ENCODE measurements around the gene TRDMT1.

TRDMT1 gene

DNA sequence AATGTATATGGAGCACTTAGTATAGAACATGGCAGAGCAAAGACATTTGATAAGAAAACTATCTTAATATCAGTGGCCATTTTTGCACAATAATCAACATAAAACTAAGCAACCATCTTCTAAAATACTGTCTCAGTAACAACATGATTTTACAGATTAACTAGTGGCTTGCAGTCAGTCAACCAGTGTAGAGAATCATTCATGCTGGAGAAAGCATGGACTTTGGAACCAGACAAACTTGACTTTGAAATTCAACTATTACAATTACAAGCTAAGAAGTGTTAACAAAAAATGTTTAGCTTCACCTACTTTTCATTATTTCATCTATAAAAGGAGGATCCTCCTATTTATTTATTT is 99.6 kb downstream of the TRDMT1 start:
- H3K36me3 Mint-ChIP-seq (ENCODE audit: low read depth): peaks cover 3% of the 10 kb centered on the region
- no peaks in the 10 kb centered on the region for H3K4me1 Mint-ChIP-seq
- TF ChIP-seq, protein P1, sequence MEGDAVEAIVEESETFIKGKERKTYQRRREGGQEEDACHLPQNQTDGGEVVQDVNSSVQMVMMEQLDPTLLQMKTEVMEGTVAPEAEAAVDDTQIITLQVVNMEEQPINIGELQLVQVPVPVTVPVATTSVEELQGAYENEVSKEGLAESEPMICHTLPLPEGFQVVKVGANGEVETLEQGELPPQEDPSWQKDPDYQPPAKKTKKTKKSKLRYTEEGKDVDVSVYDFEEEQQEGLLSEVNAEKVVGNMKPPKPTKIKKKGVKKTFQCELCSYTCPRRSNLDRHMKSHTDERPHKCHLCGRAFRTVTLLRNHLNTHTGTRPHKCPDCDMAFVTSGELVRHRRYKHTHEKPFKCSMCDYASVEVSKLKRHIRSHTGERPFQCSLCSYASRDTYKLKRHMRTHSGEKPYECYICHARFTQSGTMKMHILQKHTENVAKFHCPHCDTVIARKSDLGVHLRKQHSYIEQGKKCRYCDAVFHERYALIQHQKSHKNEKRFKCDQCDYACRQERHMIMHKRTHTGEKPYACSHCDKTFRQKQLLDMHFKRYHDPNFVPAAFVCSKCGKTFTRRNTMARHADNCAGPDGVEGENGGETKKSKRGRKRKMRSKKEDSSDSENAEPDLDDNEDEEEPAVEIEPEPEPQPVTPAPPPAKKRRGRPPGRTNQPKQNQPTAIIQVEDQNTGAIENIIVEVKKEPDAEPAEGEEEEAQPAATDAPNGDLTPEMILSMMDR (IDR thresholded peaks at IDR 0.05): no peak
- no peak overlapping the region for H3K4me3 Mint-ChIP-seq
- peaks cover 4% of the 10 kb centered on the region for H3K27me3 Mint-ChIP-seq (ENCODE audit: low read depth, poor library complexity)
- no peak overlapping the region for H3K27ac Mint-ChIP-seq
- H3K9me3 Mint-ChIP-seq: peaks cover 6% of the 10 kb centered on the region
- no peak for DNase-seq

DNA sequence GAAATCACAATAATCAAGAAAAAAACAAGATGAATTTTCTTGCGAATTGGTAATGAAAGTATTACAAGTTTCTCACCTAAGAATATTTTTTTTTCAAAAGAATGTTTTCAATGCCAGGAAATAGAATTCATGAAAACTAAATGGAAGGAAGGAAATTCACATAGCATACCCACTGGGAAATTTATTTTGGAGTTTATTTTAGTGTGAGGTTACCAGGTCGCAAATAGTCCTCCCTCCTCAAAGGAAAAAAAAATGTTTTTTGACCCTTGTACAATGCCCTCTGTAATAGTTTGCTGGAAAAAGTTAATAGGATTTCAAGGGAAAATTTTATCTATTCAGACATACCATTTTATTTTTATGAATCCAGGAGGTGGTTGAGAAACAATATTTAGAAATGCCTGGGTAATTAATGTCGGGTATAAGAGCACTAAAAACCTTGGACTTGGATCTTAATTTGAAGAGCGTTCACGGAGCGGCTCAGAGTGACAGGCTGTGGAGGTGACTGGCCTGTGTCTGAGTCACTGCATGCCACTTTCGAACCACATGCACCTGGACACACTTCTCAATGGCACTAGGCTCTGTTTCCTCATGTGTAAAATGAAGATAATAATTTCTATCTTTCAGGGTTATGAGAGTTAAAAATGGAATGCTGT is 100.1 kb downstream of the TRDMT1 start:
- H3K4me1 Mint-ChIP-seq: no peaks in the 10 kb centered on the region
- H3K36me3 Mint-ChIP-seq (ENCODE audit: low read depth): peaks cover 6% of the 10 kb centered on the region
- H3K4me3 Mint-ChIP-seq: no peak overlapping the region
- no peak overlapping the region for H3K27ac Mint-ChIP-seq
- peaks cover 9% of the 10 kb centered on the region for H3K9me3 Mint-ChIP-seq
- no peak for DNase-seq
- H3K27me3 Mint-ChIP-seq (ENCODE audit: low read depth, poor library complexity): peaks cover 4% of the 10 kb centered on the region
- TF ChIP-seq, protein P1 (IDR thresholded peaks at IDR 0.05): no peak

DNA sequence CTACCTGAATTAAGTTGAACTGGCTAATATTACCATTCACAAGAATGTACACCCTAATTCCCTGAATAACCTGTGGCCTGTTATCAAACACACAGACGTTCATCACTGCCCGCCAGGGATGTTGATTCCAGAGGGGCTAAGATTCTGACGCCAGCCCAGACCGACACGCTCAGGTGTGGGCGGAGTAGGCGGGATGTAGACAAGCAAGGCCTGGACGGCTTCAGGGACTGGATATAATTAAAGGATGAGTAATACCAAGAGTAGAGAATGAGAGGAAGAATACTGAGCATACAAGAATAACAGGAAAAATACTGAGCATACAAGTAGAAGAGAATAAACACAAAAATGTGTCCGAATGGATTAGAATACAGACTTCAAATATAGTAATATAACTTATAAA is 100.9 kb downstream of the TRDMT1 start:
- DNase-seq: no peak
- peaks cover 4% of the 10 kb centered on the region for H3K27me3 Mint-ChIP-seq (ENCODE audit: low read depth, poor library complexity)
- no peaks in the 10 kb centered on the region for H3K4me1 Mint-ChIP-seq
- H3K36me3 Mint-ChIP-seq (ENCODE audit: low read depth): peaks cover 12% of the 10 kb centered on the region
- TF ChIP-seq, protein P1 (IDR thresholded peaks at IDR 0.05): no peak
- no peak overlapping the region for H3K27ac Mint-ChIP-seq
- H3K4me3 Mint-ChIP-seq: no peak overlapping the region
- H3K9me3 Mint-ChIP-seq: peaks cover 15% of the 10 kb centered on the region

DNA sequence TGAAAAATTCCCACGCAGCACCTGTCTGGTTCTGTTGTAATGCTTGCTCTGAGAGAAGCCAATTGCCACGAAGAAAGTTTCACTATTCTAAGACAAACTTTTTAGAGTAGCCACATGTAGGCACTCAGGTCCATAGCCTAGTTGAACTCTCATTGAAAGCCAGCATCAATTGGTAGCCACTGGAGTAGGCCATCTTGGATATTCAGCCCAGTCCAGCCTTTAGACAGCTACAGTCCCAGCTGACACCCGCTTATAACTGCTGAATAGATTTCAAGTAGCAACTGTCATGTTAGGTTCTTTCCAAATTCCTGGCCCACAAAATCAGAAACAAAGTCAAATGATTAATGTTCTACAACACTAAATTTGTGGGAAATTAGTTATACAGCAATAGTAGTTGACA is 103.5 kb downstream of the TRDMT1 start:
- peaks cover 23% of the 10 kb centered on the region for H3K36me3 Mint-ChIP-seq (ENCODE audit: low read depth)
- no peak overlapping the region for H3K4me3 Mint-ChIP-seq
- TF ChIP-seq, protein P1 (IDR thresholded peaks at IDR 0.05): no peak
- H3K4me1 Mint-ChIP-seq: no peaks in the 10 kb centered on the region
- peaks cover 38% of the 10 kb centered on the region for H3K9me3 Mint-ChIP-seq
- DNase-seq: no peak
- peaks cover 4% of the 10 kb centered on the region for H3K27me3 Mint-ChIP-seq (ENCODE audit: low read depth, poor library complexity)
- no peak overlapping the region for H3K27ac Mint-ChIP-seq

All from nephron progenitor cell (in vitro differentiated cells).